Testis (tissue), 3 donors: Measurements from ENCODE around the gene ENPP5. TPM values are rescaled to one million over a fixed set of nuclear protein-coding genes. Genes with fewer than 3 reads are reported as not detected.
A peak's percentile ranks its signal among the peaks of the same experiment; 100 is the strongest.
"Not testable (repeated sequence)": the region's sequence is repeated elsewhere in the genome, so short reads cannot be mapped to it uniquely, and the experiment has no call there.

ENCODE experiments used
- DNase-seq: peaks from one replicate; pipeline ENCODE4 v3.0.0-alpha.2; 2019
- H3K27ac ChIP-seq, 2 donors: fragments of 200-600 bp; sonication (generic); one replicate each; pipeline ENCODE4 v1.5.1; 2019
- H3K27me3 ChIP-seq: fragments of 200-600 bp; sonication (generic); one replicate; pipeline ENCODE4 v1.5.1; 2019
- H3K36me3 ChIP-seq: fragments of 200-600 bp; sonication (generic); one replicate; pipeline ENCODE4 v1.5.1; 2017; ENCODE audit warnings: low read depth; ENCODE audit errors: missing control alignments
- H3K4me1 ChIP-seq: fragments of 200-600 bp; sonication (generic); one replicate; pipeline ENCODE4 v1.5.1; 2019
- H3K4me3 ChIP-seq, 2 donors: fragments of 200-600 bp; sonication (generic); one replicate each; pipeline ENCODE4 v1.5.1; 2017 to 2019
- H3K9me3 ChIP-seq: fragments of 200-600 bp; sonication (generic); one replicate; pipeline ENCODE4 v1.5.1; 2017
- POLR2A ChIP-seq: fragments of 450-650 bp; IDR thresholded peaks from one replicate; pipeline ENCODE4 v1.6.1; 2017; ENCODE audit warnings: antibody characterized with exemption, mild to moderate bottlenecking, moderate library complexity
- WGBS, 2 donors: methylation state at CpG; one replicate each; pipeline ENCODE4 v1.1.5; 2018; 5-methylcytosine and 5-hydroxymethylcytosine counted together
- intact Hi-C: fragments of 100-400 bp; cut with DNase I; formaldehyde crosslinking; loops from one replicate; pipeline ENCODE4 v1.15.1; 2023; ENCODE audit warnings: low total_unique reads
- polyA plus RNA-seq: library from polyadenylated mRNA; stranded (reverse); fragments of 350-450 nt; fragmentation: Illumina TruSeq; extraction: RNeasy Lipid Tissue Mini Kit (QIAGEN cat#74804); gene quantifications from one replicate; pipeline ENCODE4 v1.2.3, GENCODE V29; 2014; ENCODE audit warnings: low read depth, low replicate concordance; ENCODE audit not compliant: insufficient read depth
- total RNA-seq, 2 donors: library from RNA; depleted of rRNA; stranded (reverse); fragments of >200 nt; gene quantifications; one replicate each; pipeline ENCODE4 v1.2.3, GENCODE V29; 2016
- TF ChIP-seq, protein P1 (sequence below), 3 experiments: fragments of 450-650 bp in 2 of 3; fragments of 200-600 bp in 1 of 3; sonication (generic) in 1 of 3; IDR thresholded peaks; one replicate each; pipeline ENCODE4 v1.5.1; 2016 to 2019; ENCODE audit warnings: antibody characterized with exemption in 3 of 3, mild to moderate bottlenecking in 2 of 3, moderate library complexity in 1 of 3

The ENPP5 gene
- total and polyA plus RNA-seq, 3 donors from 2014 or later: 72.4 to 122 (median 114) TPM

DNA sequence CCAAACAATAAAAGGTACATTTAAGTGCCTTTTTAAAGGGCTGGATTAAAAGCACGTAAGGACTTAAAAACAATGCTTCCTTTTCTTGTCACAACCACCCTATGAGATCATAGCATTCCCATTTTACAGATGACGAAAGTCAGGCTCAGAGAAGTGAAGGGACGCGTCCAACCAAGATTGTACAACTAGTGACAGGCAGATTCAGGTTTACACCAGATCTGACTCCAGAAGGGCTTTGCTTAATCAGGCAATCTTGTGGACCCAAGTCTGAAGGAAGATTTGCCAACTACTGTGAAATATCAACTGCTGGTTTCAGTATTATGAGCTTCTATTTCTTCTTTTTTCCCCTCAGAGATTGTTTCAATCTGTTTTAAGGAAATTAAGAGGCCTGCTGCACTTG, 40.1 kb downstream of the ENPP5 start:
- peak overlapping the region in 1 of 2 donors; percentile 85 for H3K27ac ChIP-seq
- no peaks in the 10 kb centered on the region for H3K27me3 ChIP-seq
- no peaks in the 10 kb centered on the region for H3K36me3 ChIP-seq
- intact Hi-C loops: no loop called here
- no peaks in the 10 kb centered on the region for H3K9me3 ChIP-seq
- WGBS, 2 donors: 35 to 41% methylated on average over 4 of the region's 4 CpGs
- peak overlapping the region; percentile 74 to 92 for H3K4me3 ChIP-seq
- peaks cover 4% of the 10 kb centered on the region for H3K4me1 ChIP-seq
- DNase-seq: peak; percentile 20
- no peak for TF ChIP-seq POLR2A
- TF ChIP-seq, protein P1, sequence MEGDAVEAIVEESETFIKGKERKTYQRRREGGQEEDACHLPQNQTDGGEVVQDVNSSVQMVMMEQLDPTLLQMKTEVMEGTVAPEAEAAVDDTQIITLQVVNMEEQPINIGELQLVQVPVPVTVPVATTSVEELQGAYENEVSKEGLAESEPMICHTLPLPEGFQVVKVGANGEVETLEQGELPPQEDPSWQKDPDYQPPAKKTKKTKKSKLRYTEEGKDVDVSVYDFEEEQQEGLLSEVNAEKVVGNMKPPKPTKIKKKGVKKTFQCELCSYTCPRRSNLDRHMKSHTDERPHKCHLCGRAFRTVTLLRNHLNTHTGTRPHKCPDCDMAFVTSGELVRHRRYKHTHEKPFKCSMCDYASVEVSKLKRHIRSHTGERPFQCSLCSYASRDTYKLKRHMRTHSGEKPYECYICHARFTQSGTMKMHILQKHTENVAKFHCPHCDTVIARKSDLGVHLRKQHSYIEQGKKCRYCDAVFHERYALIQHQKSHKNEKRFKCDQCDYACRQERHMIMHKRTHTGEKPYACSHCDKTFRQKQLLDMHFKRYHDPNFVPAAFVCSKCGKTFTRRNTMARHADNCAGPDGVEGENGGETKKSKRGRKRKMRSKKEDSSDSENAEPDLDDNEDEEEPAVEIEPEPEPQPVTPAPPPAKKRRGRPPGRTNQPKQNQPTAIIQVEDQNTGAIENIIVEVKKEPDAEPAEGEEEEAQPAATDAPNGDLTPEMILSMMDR (IDR thresholded peaks at IDR 0.05): no peak

GRCh38 chr6:46129629-46130511, 40.9 kb downstream of the ENPP5 start, which contains the start of gene ENPP4:
TSS of gene ENPP4 (plus strand) at chr6:46129989. CDS start at chr6:46139584, 9,595 bp downstream.
- DNase-seq: peak; percentile 92
- Histone ChIP-seq H3K36me3 (no peaks in the 10 kb centered on the region), H3K4me3 (peak within 1 kb of the TSS; percentile 74 to 92), H3K27ac (peak within 1 kb of the TSS; percentile 85 to 90), H3K4me1 (peaks cover 4% of the 10 kb centered on the region), H3K9me3 (no peaks in the 10 kb centered on the region), H3K27me3 (no peaks in the 10 kb centered on the region)
- 1% methylated on average over 34 to 61 of the region's 61 CpGs for WGBS, 2 donors
- intact Hi-C loops: no loop called here
- peak; percentile 45 for TF ChIP-seq POLR2A
- TF ChIP-seq, protein P1 (IDR thresholded peaks at IDR 0.05): peak in 2 of 3 experiments; percentile 10 to 23

DNA sequence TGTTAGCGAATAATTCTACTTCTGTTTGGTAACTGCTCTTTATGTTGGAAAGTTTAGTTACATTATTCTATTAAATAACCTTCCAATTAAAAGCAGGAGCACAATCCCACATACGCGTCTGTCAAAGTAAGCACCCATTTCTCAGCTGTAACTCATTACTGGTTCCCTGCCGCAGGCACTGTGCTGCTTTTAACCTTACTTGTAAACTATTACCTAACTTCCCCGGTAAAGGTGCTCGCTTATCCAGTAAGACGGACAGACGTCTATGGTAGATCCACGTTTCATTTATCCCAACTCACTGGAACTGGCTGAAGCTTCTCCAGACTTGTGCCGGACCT, 41.5 kb downstream of the ENPP5 start:
- no peak for TF ChIP-seq POLR2A
- TF ChIP-seq, protein P1 (IDR thresholded peaks at IDR 0.05): no peak
- Histone ChIP-seq H3K36me3 (no peaks in the 10 kb centered on the region), H3K9me3 (no peaks in the 10 kb centered on the region), H3K27ac (peak overlapping the region; percentile 57 to 90), H3K27me3 (no peaks in the 10 kb centered on the region), H3K4me3 (peak overlapping the region; percentile 74 to 92), H3K4me1 (peaks cover 4% of the 10 kb centered on the region)
- DNase-seq: no peak
- 4 to 5% methylated on average over 10 of the region's 10 CpGs for whole genome bisulfite sequencing, 2 donors
- intact Hi-C loops: no loop called here

- Histone ChIP-seq H3K27me3 (no peaks in the 10 kb centered on the region), H3K27ac (no peak overlapping the region), H3K9me3 (no peaks in the 10 kb centered on the region), H3K36me3 (no peaks in the 10 kb centered on the region), H3K4me1 (peaks cover 4% of the 10 kb centered on the region), H3K4me3 (no peak overlapping the region)
- TF ChIP-seq POLR2A: no peak
- TF ChIP-seq, protein P1 (IDR thresholded peaks at IDR 0.05): no peak
- no peak for DNase-seq
- 56% methylated on average over 3 of the region's 3 CpGs for WGBS, 2 donors
- intact Hi-C loops: no loop called here
Observed at GRCh38 chr6:46128476-46128875, 42.3 kb downstream of the ENPP5 start.

DNA sequence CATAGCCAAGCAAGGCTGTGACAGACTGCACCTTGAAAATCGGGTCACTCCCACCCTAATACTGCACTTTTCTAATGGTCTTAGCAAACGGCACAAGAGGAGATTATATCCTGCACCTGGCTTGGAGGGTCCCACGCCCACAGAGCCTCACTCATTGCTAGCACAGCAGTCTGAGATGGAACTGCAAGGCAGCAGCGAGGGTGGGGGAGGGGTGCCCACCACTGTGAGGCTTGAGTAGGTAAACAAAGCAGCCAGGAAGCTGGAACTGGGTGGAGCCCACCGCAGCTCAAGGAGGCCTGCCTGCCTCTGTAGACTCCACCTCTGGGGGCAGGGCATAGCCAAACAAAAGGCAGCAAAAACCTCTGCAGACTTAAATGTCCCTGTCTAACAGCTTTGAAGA, 51.1 kb downstream of the ENPP5 start:
- DNase-seq, H3K4me3 ChIP-seq, H3K27ac ChIP-seq, H3K9me3 ChIP-seq, H3K27me3 ChIP-seq, H3K36me3 ChIP-seq, H3K4me1 ChIP-seq, intact Hi-C loops: not testable (repeated sequence)
- 67 to 77% methylated on average over 1 to 5 of the region's 5 CpGs for WGBS, 2 donors
